Retina (tissue), 1 donor: Measurements from ENCODE around the gene ENG.

Experiments
- DNase-seq: peaks from one replicate; pipeline ENCODE4 v3.0.0-alpha.2; 2016

The ENG gene

DNA sequence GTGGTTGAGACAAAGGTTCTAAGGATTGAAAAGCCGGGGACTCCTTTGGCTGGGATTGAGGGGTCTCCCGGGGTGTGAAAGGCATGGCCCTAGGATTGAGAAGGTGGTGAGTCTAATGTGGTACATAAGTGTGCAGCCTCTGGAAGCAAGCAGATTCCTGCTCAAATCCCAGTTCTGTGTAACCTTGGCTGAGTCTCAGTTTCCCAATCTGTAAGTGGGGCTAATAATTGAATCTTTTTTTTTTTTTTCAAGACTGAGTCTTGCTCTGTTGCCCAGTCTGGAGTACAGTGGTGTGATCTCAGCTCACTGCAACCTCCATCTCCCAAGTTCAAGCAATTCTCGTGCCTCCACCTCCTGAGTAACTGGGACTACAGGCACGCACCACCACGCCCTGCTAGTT lies 81.9 kb downstream of the ENG start:
- DNase-seq = no peak

GRCh38 chr9:127771570-127772189 lies 82.8 kb downstream of the ENG start:
- DNase-seq = no peak

DNA sequence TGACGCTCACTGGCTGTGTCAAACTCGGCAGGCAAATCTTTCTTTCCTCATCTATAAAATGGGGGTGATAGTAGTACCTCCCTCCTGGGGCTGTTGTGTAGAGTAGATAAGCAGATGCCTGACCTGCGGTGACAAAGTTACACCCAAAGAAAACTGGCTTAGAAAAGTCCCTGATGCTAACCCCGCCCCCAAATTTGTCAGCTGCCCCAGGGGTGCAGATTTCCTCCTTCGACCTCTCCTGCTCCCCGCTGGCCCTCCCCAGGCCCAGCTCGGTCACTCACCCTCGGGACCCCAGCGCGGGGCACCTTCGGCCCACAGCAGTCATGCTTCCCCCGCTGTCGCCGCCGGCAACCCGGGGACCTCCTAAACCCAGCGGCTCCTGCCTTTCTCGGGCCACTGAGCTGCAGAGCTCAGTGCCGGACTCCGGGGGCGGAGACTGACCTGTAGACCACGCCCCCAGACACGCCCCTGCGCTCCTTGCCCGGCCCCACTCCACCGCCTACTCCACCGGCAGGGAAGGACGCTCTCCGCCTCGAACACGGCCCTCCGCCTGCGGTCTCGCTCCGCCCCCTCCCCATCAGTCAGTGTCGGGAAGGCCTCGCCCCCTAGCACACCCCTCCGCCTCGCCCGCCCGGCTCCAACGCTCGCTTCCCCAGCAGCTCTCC lies 83.4 kb downstream of the ENG start:
- peak; percentile 97 for DNase-seq

DNA sequence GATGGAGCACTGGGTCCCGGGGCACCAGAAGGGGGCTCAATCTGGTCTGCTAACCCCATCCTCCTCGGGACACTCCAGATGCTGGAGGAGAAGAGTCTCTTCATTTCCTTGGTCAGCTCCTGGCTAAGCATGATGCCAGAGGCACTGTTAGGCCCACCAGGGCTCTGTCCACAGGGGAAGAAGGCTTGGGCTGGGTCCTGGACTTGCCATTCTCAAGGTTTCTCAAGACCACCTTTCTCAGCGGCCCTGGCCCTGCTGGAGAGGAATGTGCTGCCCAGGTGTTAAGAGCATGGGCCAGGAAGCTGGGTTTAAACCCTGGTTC lies 83.9 kb downstream of the ENG start:
- no peak for DNase-seq

DNA sequence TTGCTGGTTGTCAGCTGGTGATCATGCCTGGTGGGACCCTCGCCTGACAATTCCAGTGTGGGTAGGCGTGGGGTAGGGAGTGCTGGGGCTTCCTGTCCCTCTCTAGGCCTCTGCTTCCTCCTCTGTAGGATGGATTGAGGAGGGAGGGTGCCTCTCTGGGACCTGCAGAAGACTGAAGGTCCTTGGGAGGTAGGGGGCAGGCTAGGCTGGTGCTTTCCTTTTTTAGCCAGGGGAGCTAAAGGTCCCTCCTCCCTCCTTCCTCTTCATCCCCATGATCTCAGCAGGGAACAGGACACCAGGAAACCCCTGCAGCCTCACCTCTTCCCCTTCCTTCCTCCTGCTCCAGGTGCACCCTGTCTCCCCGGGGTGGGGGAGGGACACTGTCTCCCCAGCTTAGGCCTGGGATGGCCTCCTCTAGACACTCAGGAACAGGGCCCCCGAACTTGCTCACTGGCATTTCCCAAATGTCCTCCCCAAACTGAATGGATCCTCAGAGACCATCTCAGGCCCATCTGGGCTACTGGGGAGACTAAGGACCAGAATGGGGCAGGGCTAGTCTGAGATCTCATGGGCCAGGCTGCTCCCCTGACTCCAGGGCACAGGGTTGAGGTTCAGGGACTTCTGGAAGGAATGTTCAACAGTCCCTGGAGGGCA lies 84.4 kb downstream of the ENG start:
- DNase-seq = no peak

- DNase-seq = no peak
These were observed 85.4 kb downstream of the ENG start for GRCh38 chr9:127769101-127769500.

DNA sequence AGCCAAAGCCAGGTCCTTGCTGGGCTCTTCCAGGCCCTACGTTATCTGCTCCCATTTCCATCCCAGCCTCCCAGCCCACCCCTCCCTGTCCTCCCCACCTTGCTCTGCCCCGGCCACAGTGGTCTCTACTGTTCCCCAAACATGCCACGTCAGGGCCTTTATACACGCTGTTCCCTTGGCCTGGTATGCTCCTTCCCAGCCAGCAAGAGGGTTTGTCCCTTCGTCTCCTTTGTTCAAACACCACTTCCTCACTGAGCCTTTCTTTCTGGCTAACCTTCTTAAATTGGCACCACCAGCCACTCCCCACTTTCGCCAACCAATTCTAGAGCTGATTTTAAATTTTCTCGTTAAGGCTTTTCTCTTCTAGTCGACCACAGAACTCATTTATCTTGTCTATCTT lies 85.8 kb downstream of the ENG start:
- DNase-seq = no peak

- DNase-seq = no peak
These were observed 86.5 kb downstream of the ENG start for GRCh38 chr9:127767909-127768331.

DNA sequence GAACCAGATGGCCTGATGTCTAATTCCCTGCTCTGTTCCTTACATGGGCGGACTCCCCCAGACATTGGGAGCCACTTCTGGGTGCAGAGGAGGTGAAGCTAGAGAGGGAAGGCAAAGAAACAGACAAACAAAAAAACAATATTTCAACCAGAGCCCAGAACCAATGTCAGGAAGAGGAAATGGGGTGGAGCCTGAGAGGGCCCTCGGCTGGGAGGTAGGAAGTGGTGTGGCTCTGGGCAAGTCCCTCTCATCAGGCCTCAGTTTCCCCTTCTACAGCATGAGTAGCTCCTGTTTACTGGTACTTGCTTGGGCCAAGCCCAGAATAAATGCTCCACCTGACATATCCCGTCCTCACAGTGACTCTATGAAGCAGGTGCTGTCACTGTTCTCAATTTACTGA lies 87.0 kb downstream of the ENG start:
- DNase-seq = no peak

GRCh38 chr9:127765418-127765817 lies 89.0 kb downstream of the ENG start:
- DNase-seq = no peak
